GM12891 (cell line): ENCODE results near the gene APOA4.

Experiments used
- POLR2A ChIP-seq: IDR thresholded peaks from 2 replicates; pipeline ENCODE4 v1.6.1; 2011; ENCODE audit warnings: low read depth, low read length, control low read depth
- TAF1 ChIP-seq: IDR thresholded peaks from 2 replicates; pipeline ENCODE4 v1.6.1; 2011; ENCODE audit warnings: low read depth, low read length, control low read depth

DNA sequence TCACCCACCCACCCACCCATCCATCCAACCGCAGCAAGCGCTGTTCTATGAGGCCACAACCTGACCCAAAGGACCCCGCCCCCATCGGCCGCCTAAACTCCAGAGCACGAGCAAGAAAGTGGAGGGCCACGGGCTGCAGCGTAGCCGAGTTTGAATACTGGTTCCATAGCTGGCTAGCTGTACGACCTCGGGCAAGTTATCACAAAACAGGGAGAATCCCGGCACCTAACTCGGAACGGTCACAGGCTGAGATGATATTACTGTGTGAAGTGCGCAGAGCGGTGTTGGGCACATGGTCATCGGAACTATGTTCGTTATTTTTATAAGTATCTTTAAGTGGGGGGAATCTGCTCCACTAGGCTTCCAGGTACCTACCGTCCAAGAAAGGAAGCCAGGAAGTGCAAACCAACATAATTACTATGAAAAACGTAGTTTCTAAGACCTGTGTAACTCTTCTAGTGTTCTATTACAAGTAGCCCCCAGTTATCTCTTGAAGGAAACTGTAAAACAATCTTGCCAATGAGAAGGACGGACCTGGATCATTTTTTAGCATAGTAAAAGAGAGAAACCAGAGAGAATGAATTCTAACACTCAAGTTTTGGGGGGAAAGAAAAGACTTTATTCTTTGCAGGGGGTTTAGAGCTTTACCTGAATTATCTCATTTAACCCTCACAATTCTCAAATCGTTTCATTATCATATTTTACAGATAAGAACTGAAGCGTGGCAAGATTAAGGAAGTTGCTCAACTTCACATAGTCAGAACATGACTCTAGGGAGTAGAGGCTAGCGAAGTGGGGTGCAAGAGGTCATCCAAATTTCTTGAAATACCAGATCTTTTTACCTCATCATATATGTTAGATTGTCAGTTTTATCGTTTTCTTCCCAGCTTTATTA is 49.7 kb downstream of the APOA4 start:
- TF ChIP-seq POLR2A (no peak; the same call in 1 of the 2 replicates), TAF1 (no peak)
